ENCODE data around the gene ODF2.
A peak's percentile ranks its signal among the peaks of the same experiment; 100 is the strongest.
"Not testable (repeated sequence)": the region's sequence is repeated elsewhere in the genome, so short reads cannot be mapped to it uniquely, and the experiment has no call there.

Gene ODF2

GRCh38 chr9:128439273-128439672 is 16.5 kb upstream of the ODF2 start:
- TF ChIP-seq, protein P1, sequence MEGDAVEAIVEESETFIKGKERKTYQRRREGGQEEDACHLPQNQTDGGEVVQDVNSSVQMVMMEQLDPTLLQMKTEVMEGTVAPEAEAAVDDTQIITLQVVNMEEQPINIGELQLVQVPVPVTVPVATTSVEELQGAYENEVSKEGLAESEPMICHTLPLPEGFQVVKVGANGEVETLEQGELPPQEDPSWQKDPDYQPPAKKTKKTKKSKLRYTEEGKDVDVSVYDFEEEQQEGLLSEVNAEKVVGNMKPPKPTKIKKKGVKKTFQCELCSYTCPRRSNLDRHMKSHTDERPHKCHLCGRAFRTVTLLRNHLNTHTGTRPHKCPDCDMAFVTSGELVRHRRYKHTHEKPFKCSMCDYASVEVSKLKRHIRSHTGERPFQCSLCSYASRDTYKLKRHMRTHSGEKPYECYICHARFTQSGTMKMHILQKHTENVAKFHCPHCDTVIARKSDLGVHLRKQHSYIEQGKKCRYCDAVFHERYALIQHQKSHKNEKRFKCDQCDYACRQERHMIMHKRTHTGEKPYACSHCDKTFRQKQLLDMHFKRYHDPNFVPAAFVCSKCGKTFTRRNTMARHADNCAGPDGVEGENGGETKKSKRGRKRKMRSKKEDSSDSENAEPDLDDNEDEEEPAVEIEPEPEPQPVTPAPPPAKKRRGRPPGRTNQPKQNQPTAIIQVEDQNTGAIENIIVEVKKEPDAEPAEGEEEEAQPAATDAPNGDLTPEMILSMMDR (conservative IDR thresholded peaks at IDR 0.05; ENCODE audit: control insufficient read depth, insufficient read depth, low read depth, low read length), result no peak
- DNase-seq (ENCODE audit: low read depth), result no peak
- H3K4me3 ChIP-seq (ENCODE audit: control insufficient read depth, low read depth, low read length), result no peak overlapping the region

DNA sequence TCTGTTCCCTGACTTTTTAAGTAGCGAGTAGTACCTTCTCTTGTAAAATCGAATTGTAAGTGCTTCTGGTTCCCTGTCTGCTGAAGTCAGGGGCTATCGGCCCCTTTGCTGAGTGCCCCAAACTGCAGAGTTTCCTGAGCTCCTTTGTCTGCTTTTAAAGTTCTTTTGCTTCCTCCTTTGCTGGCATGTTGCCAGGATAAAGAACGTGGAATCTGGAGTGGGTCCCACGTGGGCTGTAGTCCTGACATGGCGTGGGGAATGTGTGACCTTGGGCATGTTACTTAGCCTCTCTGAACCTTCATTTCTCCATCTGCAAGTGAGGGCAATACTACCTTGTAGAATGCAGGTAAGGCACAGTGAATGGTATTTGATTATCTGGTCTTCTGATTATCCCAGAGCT is 13.7 kb upstream of the ODF2 start:
- no peak overlapping the region for H3K4me3 ChIP-seq (ENCODE audit: control insufficient read depth, low read depth, low read length)
- no peak for DNase-seq (ENCODE audit: low read depth)
- TF ChIP-seq, protein P1 (conservative IDR thresholded peaks at IDR 0.05; ENCODE audit: control insufficient read depth, insufficient read depth, low read depth, low read length), result no peak

- DNase-seq (ENCODE audit: low read depth); H3K4me3 ChIP-seq (ENCODE audit: control insufficient read depth, low read depth, low read length): not testable (repeated sequence)
Measured at GRCh38 chr9:128446505-128446904, 9.3 kb upstream of the ODF2 start.

DNA sequence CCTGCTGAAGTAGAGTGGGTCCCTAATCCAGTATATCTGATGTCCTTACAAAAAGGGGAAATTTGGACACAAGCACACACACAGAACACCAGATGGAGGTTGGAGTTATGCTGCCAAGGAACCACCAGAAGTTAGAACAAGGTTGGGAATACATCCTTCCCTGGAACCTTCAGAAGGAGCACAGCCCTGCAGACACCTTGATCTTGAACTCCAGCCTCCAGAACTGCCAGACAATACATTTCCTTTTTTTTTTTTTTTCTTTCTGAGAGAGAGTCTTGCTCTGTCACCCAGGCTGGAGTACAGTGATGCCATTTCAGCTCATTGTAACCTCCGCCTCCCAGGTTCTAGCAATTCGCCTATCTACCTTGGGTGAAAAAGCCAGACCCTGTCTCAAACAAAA is 7.1 kb upstream of the ODF2 start:
- TF ChIP-seq, protein P1 (conservative IDR thresholded peaks at IDR 0.05; ENCODE audit: control insufficient read depth, insufficient read depth, low read depth, low read length), result no peak

DNA sequence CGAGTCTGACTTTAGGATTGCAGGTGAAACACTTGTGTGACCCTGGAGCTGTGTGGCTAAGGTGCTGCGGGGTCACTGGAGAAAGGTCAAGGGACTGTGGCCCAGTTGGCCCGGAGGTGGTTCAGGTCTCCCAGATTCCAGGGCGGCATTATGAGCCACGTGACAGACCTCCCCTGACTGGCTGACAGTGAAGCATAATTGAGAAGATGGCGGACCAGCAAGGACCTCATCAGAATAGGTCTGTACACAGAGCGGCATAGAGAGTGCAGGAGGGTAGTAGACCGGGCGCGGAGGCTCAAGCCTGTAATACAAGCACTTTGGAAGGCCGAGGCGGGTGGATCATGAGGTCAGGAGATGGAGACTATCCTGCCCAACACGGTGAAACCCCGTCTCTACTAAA is 815 bp upstream of the ODF2 start:
- TF ChIP-seq, protein P1 (conservative IDR thresholded peaks at IDR 0.05; ENCODE audit: control insufficient read depth, insufficient read depth, low read depth, low read length), result no peak
- no peak overlapping the region for H3K4me3 ChIP-seq (ENCODE audit: control insufficient read depth, low read depth, low read length)
- no peak for DNase-seq (ENCODE audit: low read depth)

More for the DNA sequence above, 7.1 kb upstream of the ODF2 start:
- H3K4me3 ChIP-seq (ENCODE audit: control insufficient read depth, low read depth, low read length), result no peak overlapping the region
- DNase-seq (ENCODE audit: low read depth), result no peak

- TF ChIP-seq, protein P1 (conservative IDR thresholded peaks at IDR 0.05; ENCODE audit: control insufficient read depth, insufficient read depth, low read depth, low read length), result no peak
- DNase-seq (ENCODE audit: low read depth), result peak; percentile 64
Measured at GRCh38 chr9:128456613-128457061, 831 bp downstream of the ODF2 start.

DNA sequence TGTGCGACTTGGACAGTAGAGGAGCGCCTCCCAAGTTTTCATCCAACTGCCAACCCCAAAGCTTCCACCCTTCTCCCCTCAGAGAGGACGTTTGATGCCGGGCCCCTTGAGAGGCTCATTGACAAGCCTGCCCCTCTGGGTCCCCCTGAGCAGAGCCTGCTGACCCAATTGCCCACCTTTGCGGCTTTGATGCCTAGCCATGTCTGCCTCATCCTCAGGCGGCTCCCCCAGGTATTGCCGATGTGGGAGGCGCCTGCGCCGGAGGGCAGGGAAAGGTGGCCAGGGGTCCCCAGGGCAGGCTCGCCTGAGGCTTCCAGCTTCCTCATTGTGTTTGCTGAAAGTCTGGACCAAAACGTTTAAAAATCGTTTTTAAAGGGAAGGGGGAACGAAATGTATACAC is 1.4 kb downstream of the ODF2 start:
- TF ChIP-seq, protein P1 (conservative IDR thresholded peaks at IDR 0.05; ENCODE audit: control insufficient read depth, insufficient read depth, low read depth, low read length), result no peak
- peak overlapping the region; percentile 75 for H3K4me3 ChIP-seq (ENCODE audit: control insufficient read depth, low read depth, low read length)
- DNase-seq (ENCODE audit: low read depth), result no peak

More at GRCh38 chr9:128456613-128457061, 831 bp downstream of the ODF2 start:
- peak overlapping the region; percentile 75 for H3K4me3 ChIP-seq (ENCODE audit: control insufficient read depth, low read depth, low read length)
